SK-N-MC (cell line): ENCODE results near the gene DTL.

ENCODE experiments used
- DNase-seq: peaks from one replicate; pipeline ENCODE4 v3.0.0-alpha.2; 2011; ENCODE audit warnings: low read depth, low spot score
- H3K27ac ChIP-seq: fragments of 200-600 bp; sonication (generic); 2 replicates; pipeline ENCODE4 v1.5.1; 2016; ENCODE audit warnings: mixed run types
- H3K36me3 ChIP-seq: fragments of 200-600 bp; sonication (generic); 2 replicates; pipeline ENCODE4 v1.6.1; 2017; ENCODE audit warnings: antibody characterized with exemption, low read length, mixed read lengths; ENCODE audit not compliant: insufficient read depth
- H3K4me3 ChIP-seq: fragments of 200-600 bp; sonication (generic); 2 replicates; pipeline ENCODE4 v1.5.1; 2016
- H3K9ac ChIP-seq: fragments of 200-600 bp; sonication (generic); 2 replicates; pipeline ENCODE4 v1.8.0; 2017; ENCODE audit warnings: mixed run types, mixed read lengths; ENCODE audit not compliant: insufficient read length
- H3K9me3 ChIP-seq: fragments of 200-600 bp; sonication (generic); 2 replicates; pipeline ENCODE4 v1.6.1; 2017; ENCODE audit warnings: low read depth, mild to moderate bottlenecking, antibody characterized with exemption, low read length, moderate library complexity, mixed read lengths
- EZH2 ChIP-seq: fragments of 200-600 bp; sonication (generic); IDR thresholded peaks from one replicate; pipeline ENCODE4 v1.6.1; 2017; ENCODE audit warnings: antibody characterized with exemption
- FOXP2 ChIP-seq: optimal IDR thresholded peaks from 2 replicates; pipeline ENCODE3; 2011; ENCODE audit warnings: mild to moderate bottlenecking, moderate library complexity; ENCODE audit not compliant: insufficient read depth; ENCODE audit errors: extremely low read length, control extremely low read depth
- POLR2AphosphoS5 ChIP-seq: IDR thresholded peaks from 2 replicates; pipeline ENCODE4 v1.6.1; 2012; ENCODE audit warnings: mild to moderate bottlenecking, low read depth, low read length, borderline replicate concordance

The DTL gene

DNA sequence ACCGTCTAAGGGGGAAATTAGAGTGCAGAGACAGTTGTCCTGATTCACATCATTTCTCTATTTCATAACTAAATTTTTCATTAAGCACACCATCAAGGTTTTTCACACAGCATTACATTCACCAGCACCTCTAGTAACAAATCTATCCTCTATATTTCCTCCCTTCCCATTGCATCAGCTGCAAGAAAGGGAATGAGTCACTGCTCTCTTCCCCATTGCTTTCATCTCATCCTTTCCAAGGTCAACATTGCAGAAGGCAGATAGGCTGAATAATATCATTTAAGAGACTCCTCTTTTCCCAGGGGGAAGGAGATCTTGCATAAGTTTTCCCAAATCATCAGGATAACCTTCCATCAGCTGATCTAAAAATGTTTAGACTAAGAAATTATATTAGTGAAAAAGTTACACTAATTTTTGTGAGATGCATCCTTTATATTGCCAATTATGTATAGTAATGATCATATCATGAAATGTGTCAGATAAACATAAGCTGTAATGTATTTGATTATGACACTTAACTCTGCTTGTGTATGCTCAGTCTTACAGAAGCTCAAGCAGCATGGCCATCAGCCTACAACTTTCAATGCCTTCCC is 4.5 kb upstream of the DTL start:
- H3K4me3 ChIP-seq, result no peak overlapping the region; the same call in 1 of the 2 replicates
- H3K9ac ChIP-seq, result no peak overlapping the region
- 0 out of 2 replicates have a peak overlapping the region, but pooled peaks have one; percentile 26 for H3K27ac ChIP-seq
- peaks cover 20% of the 10 kb centered on the region; the same call in 1 of the 2 replicates for H3K36me3 ChIP-seq
- no peak for DNase-seq
- no peak for TF ChIP-seq EZH2
- TF ChIP-seq POLR2AphosphoS5, result no peak
- no peak for TF ChIP-seq FOXP2
- H3K9me3 ChIP-seq, result no peaks in the 10 kb centered on the region

DNA sequence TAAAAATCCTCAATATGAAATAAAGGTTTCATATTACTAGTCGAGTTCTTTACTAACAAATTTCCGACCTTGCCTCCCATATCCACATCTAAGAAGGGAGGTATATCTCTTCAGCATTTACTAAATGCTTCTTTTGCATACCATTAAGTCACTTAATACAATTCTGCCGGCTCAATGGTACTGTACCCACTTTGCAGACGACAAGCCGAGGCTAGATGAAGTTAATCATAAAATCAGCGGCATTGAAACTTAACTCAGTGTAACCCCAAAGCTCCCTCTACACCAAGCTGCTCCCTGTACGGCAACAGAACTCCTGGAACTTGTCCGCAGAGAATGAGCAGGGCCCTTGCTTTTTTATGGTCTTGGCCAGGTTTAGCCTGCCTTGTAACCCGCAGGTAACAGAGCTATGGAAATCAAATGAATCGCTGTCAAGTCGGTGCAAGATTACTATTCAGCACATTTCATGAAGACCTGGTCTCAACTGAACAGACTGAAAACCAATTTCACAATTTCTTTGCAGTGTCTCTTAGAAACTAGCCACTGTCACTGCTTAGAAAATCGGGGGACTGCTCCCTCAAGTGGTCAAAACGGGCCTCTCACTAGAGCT is 929 bp upstream of the DTL start:
- TF ChIP-seq EZH2 (no peak), POLR2AphosphoS5 (no peak), FOXP2 (no peak)
- Histone ChIP-seq H3K4me3 (peak overlapping the region; percentile 78), H3K36me3 (peaks cover 34% of the 10 kb centered on the region), H3K9me3 (no peaks in the 10 kb centered on the region), H3K27ac (0 out of 2 replicates have a peak overlapping the region, but pooled peaks have one; percentile 23), H3K9ac (peak overlapping the region; percentile 96)
- DNase-seq, result peak; percentile 18

DNA sequence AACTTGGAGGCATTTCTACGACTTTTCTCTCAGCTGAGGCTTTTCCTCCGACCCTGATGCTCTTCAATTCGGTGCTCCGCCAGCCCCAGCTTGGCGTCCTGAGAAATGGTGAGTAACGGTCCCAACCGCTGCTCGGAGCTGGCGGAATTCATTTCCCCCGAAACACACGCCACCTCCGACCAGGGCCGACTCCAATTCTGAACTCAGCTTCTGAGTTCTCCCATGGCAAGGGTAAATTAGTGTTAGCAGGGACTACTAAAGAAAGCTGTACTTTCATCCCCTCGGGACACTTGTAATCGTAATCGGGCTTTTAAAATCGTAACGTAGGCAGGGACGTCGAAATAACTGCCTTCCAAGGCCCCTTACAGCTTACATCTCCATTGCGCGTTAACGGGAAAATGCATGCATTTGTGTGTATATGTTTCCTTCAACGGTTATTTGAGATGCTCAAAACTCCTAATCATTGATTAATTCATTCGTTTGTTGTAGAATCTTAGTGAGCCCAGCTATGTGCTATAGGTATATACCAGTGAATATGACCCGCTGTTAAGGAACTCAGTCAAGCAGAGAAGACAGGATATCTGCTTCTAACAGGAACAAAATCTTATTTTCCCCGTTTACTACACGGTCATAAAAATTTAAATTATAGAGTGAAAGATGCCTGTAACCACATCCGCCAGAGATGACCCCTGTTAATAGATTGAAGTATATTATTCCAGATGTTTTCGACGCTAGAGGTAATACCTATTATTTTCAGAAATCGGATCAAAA is 472 bp downstream of the DTL start:
- peak overlapping the region; percentile 72 for H3K27ac ChIP-seq
- peak overlapping the region; percentile 98 for H3K9ac ChIP-seq
- peaks cover 47% of the 10 kb centered on the region for H3K36me3 ChIP-seq
- peak overlapping the region; percentile 78 for H3K4me3 ChIP-seq
- TF ChIP-seq EZH2 (no peak), FOXP2 (no peak), POLR2AphosphoS5 (no peak)
- no peaks in the 10 kb centered on the region for H3K9me3 ChIP-seq
- no peak for DNase-seq

DNA sequence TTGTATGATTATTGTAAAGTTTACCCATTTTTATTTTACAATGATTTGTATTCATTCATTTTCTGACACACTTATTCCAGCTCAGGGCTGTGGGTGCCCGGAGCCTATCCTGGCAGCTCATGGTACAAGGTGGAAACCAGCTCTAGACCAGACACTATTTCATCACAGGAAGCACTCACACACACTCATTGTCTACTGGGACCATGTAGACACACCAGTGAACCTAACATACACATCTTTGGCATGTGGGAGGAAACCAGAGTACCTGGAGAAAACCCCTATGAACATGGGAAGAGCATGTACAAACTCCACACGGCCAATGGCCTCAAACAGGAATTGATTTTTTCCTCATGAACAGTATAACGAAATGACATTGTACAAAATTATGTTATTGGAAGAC is 2.4 kb downstream of the DTL start:
- Histone ChIP-seq H3K9ac (peak overlapping the region; percentile 98), H3K36me3 (peaks cover 55% of the 10 kb centered on the region), H3K27ac (no peak overlapping the region), H3K9me3 (no peaks in the 10 kb centered on the region), H3K4me3 (peak overlapping the region; percentile 78)
- no peak for DNase-seq
- TF ChIP-seq EZH2 (no peak), POLR2AphosphoS5 (no peak), FOXP2 (no peak)

DNA sequence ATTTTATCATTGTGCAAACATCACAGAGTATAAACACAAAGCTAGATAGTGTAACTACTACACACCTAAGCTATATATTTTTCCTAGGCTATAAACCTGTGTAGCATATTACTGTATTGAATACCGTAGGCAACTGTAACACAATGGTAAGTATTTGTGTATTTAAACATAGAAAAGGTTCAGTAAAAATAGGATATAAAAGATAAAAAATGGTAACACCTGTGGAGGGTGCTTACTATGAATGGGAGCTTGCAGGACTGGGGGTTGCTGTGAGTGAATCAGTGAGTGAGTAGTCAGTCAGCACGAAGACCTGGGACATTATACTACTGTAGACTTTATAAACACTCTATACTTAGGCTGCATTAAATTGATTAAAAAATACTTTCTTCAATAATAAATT is 4.1 kb downstream of the DTL start:
- Histone ChIP-seq H3K4me3 (peak overlapping the region; percentile 34), H3K27ac (no peak overlapping the region), H3K9me3 (no peaks in the 10 kb centered on the region), H3K9ac (no peak overlapping the region), H3K36me3 (peaks cover 67% of the 10 kb centered on the region)
- no peak for DNase-seq
- no peak for TF ChIP-seq POLR2AphosphoS5
- TF ChIP-seq FOXP2, result no peak
- TF ChIP-seq EZH2, result no peak

DNA sequence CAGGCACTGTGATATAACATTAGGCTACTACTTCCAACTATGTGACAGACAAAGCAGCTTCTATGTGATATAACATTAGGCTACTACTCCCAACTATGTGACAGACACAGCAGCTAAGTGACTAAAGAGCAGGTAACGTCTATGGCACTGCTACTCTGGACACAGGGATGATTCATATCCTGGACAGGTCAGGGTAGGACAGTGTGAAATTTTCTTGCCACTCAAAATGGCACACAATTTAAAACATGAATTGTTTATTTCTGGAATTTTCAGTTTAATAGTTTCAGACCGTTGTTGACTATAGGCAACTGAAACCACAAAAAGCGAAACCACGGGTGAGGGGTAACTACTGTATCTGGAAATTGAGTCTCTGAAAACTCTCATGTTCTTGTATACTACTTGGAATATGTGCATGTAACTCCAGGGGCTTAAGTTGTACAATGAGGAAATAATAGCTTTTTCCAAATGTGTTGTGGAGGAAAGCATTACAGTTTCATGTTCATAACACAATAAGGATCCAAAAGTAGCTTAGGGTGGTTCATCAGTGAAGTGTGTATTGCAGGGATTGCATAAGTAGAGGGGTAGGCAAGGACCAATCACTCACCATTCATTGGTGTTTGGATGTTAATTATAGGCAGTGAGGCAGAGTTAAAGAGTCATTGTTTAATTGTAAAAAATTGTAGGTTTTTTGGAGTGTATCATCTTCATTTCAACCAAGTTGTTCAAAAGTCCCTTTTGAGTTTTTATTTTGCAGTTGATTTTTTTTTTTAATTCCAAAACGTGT is 5.3 kb downstream of the DTL start:
- no peak overlapping the region for H3K9ac ChIP-seq
- TF ChIP-seq EZH2 (no peak), FOXP2 (no peak), POLR2AphosphoS5 (no peak)
- no peaks in the 10 kb centered on the region for H3K9me3 ChIP-seq
- H3K4me3 ChIP-seq, result 0 out of 2 replicates have a peak overlapping the region, but pooled peaks have one; percentile 14
- H3K36me3 ChIP-seq, result peaks cover 78% of the 10 kb centered on the region
- DNase-seq, result no peak
- H3K27ac ChIP-seq, result no peak overlapping the region

DNA sequence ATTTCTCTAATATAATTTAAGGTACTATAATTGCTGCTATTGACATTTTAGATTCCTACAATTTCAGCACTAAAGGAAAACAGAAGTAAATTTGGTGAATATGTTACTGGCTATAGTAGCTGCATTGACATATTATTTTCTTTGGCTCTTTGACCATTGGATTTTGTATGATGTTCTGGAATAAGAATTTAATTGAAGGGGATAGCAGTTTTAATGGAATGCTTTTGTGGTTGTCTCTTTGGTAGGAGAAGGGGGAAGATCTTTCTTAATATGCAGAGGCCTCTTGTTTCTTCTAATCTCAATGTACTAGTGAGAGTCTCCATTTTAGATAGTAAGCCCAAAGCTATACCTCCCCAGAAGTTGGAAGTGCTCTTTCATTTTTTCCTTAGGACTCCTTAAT is 6.9 kb downstream of the DTL start:
- Histone ChIP-seq H3K36me3 (peaks cover 87% of the 10 kb centered on the region), H3K27ac (no peak overlapping the region), H3K9me3 (no peaks in the 10 kb centered on the region), H3K9ac (no peak overlapping the region), H3K4me3 (no peak overlapping the region)
- no peak for TF ChIP-seq FOXP2
- no peak for TF ChIP-seq POLR2AphosphoS5
- no peak for TF ChIP-seq EZH2
- DNase-seq, result no peak
